Measurements from ENCODE around the gene IFNL3.

Gene IFNL3

GRCh38 chr19:39212375-39212742 lies 32.4 kb downstream of the IFNL3 start:
- peak; percentile 67 to 73 for DNase-seq

GRCh38 chr19:39211731-39212374 lies 33.0 kb downstream of the IFNL3 start:
- DNase-seq = no peak

GRCh38 chr19:39209196-39209595 lies 35.6 kb downstream of the IFNL3 start:
- DNase-seq = no peak

- DNase-seq = no peak
Observed at GRCh38 chr19:39208175-39208795, 36.5 kb downstream of the IFNL3 start.

- no peak for DNase-seq
Observed at GRCh38 chr19:39207293-39207836, 37.4 kb downstream of the IFNL3 start.

GRCh38 chr19:39206122-39206521 lies 38.7 kb downstream of the IFNL3 start:
- DNase-seq = no peak

- no peak for DNase-seq
Observed at GRCh38 chr19:39205449-39205764, 39.4 kb downstream of the IFNL3 start.

GRCh38 chr19:39203372-39204341 lies 41.1 kb downstream of the IFNL3 start, which contains the start of gene SYCN:
Gene SYCN (minus strand): TSS chr19:39204263. CDS start chr19:39204254, 9 bp downstream.
- no peak for DNase-seq

- no peak for DNase-seq
Observed at GRCh38 chr19:39202998-39203355, 41.8 kb downstream of the IFNL3 start.

- DNase-seq = no peak
Observed at GRCh38 chr19:39200803-39201115, 44.0 kb downstream of the IFNL3 start.

GRCh38 chr19:39200066-39200802 lies 44.6 kb downstream of the IFNL3 start:
- DNase-seq = no peak

- DNase-seq = no peak
Observed at GRCh38 chr19:39199025-39199424, 45.8 kb downstream of the IFNL3 start.

GRCh38 chr19:39197808-39198207 lies 47.0 kb downstream of the IFNL3 start:
- DNase-seq = no peak

GRCh38 chr19:39196860-39197562 lies 47.8 kb downstream of the IFNL3 start, which contains the start of gene NCCRP1:
Gene NCCRP1 (plus strand): TSS chr19:39196964. CDS start chr19:39196983, 19 bp downstream.
- DNase-seq = no peak

GRCh38 chr19:39196320-39196719 lies 48.5 kb downstream of the IFNL3 start:
- DNase-seq = no peak

- no peak for DNase-seq
Observed at GRCh38 chr19:39195755-39196154, 49.1 kb downstream of the IFNL3 start.

- DNase-seq = no peak
Observed at GRCh38 chr19:39194832-39195542, 49.8 kb downstream of the IFNL3 start.

GRCh38 chr19:39193803-39194202 lies 51.0 kb downstream of the IFNL3 start:
- no peak for DNase-seq

Measured in stimulated activated CD4-positive, alpha-beta T cell treated with anti-CD3 and anti-CD28 coated beads, Interleukin-2, amount 100 ng/mL, for 24 hours (primary cell).